ENCODE results near the gene EED. TPM values are rescaled to one million over a fixed set of nuclear protein-coding genes. Genes with fewer than 3 reads are reported as not detected.

Gene EED
- total and polyA plus RNA-seq, 11 donors, result 4.9 to 13.5 (median 11.4) TPM

DNA sequence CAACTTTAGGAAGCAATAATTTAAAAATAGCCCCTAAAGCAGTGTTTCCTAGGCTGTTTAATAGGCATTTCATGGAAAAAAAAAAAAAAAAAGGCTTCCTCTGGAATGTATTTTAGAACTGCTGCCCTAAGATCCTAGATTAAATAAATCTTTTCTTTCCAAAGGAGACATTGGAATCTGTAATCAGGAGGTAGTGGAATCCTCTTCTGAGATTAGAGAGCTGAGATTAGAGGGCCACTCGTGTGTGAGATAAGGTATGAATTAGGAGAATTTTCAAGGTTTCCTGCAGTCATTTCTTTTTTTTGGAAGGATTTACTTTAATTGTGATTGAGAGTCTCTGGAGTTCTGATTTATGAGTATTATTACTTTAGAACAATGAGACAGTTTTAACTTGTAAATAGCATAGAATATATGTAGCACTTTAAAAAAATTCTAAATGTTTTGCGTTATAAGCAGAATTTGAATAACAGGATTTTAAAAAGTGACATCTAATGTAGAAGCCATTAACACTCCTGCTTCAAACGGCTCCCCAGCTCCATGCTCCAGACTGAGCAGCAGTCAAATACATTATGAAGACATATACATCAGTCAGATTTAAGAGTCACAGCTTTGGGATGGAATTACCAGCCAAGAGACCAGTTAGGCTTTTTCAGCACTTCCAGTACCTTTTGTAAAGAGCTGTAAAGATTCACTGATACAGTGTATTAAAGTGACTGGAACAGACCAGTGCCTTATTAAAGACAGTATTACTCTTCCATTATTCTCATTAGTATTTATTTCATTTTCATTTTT lies 5.0 kb downstream of the EED start:
- H3K4me1 ChIP-seq, result peaks cover 0 to 51% (median 32%) of the 10 kb centered on the region in 12 donors

GRCh38 chr11:86251345-86251744 lies 6.8 kb downstream of the EED start:
- H3K27me3 ChIP-seq, result no peaks in the 10 kb centered on the region
- TF ChIP-seq POLR2A (IDR thresholded peaks at IDR 0.05), result no peak
- TF ChIP-seq CTCF (IDR thresholded peaks at IDR 0.05), result no peak
- H3K27ac ChIP-seq, result no peak overlapping the region
- H3K4me3 ChIP-seq, result no peak overlapping the region
- no peaks in the 10 kb centered on the region for H3K9me3 ChIP-seq
- DNase-seq (no peak), ATAC-seq (no peak)
- peaks cover 0 to 41% (median 8%) of the 10 kb centered on the region in 9 donors for H3K36me3 ChIP-seq
- intact Hi-C loops (cut with DNase I), result loop anchor here in 1 of 10 donors (5.0 kb wide), 1 partner anchor 439 kb away; the partner anchor contains the start of gene SYTL2
- 74 to 82% (median 81%) methylated on average over 2 of the region's 2 CpGs for WGBS, 4 donors
- H3K4me1 ChIP-seq, result peaks cover 0 to 45% (median 27%) of the 10 kb centered on the region in 12 donors

More for the DNA sequence above, 5.0 kb downstream of the EED start:
- 35 to 43% (median 39%) methylated on average over 3 of the region's 3 CpGs for WGBS, 4 donors
- no peak for DNase-seq
- no peaks in the 10 kb centered on the region for H3K27me3 ChIP-seq
- no peak overlapping the region for H3K27ac ChIP-seq
- intact Hi-C loops (cut with DNase I), result loop anchor here in 2 of 10 donors (5.0 kb wide), 2 partner anchors 437 to 622 kb away; partner anchors contain the start of genes DLG2 (in 1 of the 2), SYTL2 (in 1 of the 2) and TMEM126B (in 1 of the 2)
- peaks cover 0 to 27% (median 6%) of the 10 kb centered on the region in 9 donors for H3K36me3 ChIP-seq
- no peaks in the 10 kb centered on the region for H3K9me3 ChIP-seq
- no peak for ATAC-seq
- no peak overlapping the region for H3K4me3 ChIP-seq
- TF ChIP-seq POLR2A (IDR thresholded peaks at IDR 0.05) (no peak), CTCF (IDR thresholded peaks at IDR 0.05) (no peak)

GRCh38 chr11:86255896-86256295 lies 11.3 kb downstream of the EED start:
- Histone ChIP-seq H3K4me3 (no peak overlapping the region), H3K9me3 (no peaks in the 10 kb centered on the region), H3K27ac (no peak overlapping the region), H3K36me3 (peaks cover 0 to 78% (median 43%) of the 10 kb centered on the region in 9 donors), H3K27me3 (no peaks in the 10 kb centered on the region), H3K4me1 (peaks cover 0 to 7% (median 0%) of the 10 kb centered on the region in 12 donors)
- ATAC-seq (no peak), DNase-seq (no peak)
- WGBS, 4 donors, result 93 to 98% (median 96%) methylated on average over 1 of the region's 1 CpG
- TF ChIP-seq POLR2A (IDR thresholded peaks at IDR 0.05) (no peak), CTCF (IDR thresholded peaks at IDR 0.05) (no peak)
- intact Hi-C loops (cut with DNase I), result no loop called here

DNA sequence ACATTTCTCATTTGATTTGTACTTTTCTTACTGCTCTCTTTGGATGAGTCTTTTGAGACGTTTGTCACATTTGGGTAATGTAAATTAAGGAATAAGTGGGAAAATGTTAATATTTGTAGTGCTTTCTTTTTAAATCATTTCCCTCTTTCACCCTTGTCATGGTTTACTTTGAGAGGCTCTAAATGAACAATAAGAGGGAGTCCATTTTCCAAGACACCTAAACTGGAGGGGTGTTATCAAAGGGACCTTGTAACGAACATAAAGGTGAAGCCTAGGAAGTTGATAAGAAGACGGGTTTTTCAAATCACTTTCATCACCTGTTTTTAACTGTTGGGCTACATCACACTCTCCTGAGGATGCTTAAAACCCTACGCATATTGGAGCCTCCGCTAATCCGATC lies 12.1 kb downstream of the EED start:
- H3K27ac ChIP-seq, result no peak overlapping the region
- peaks cover 0 to 78% (median 49%) of the 10 kb centered on the region in 9 donors for H3K36me3 ChIP-seq
- H3K4me3 ChIP-seq, result no peak overlapping the region
- intact Hi-C loops (cut with DNase I), result no loop called here
- H3K27me3 ChIP-seq, result no peaks in the 10 kb centered on the region
- no peaks in the 10 kb centered on the region for H3K9me3 ChIP-seq
- TF ChIP-seq CTCF (IDR thresholded peaks at IDR 0.05) (no peak), POLR2A (IDR thresholded peaks at IDR 0.05) (no peak)
- 70 to 72% (median 71%) methylated on average over 6 of the region's 6 CpGs for WGBS, 4 donors
- ATAC-seq (no peak), DNase-seq (no peak)
- peaks cover 0 to 2% (median 0%) of the 10 kb centered on the region in 12 donors for H3K4me1 ChIP-seq
